GM10266 (cell line): ENCODE data around the gene PITPNM1.

Experiments used
- DNase-seq: peaks from one replicate; pipeline ENCODE4 v3.0.0; 2012; ENCODE audit errors: extremely low spot score
- TF ChIP-seq, protein P1 (sequence below): IDR thresholded peaks from 2 replicates; pipeline ENCODE4 v1.5.1; 2012; ENCODE audit warnings: mild to moderate bottlenecking, low read depth; ENCODE audit not compliant: control insufficient read depth, insufficient read depth; ENCODE audit errors: missing control alignments

Gene PITPNM1

DNA sequence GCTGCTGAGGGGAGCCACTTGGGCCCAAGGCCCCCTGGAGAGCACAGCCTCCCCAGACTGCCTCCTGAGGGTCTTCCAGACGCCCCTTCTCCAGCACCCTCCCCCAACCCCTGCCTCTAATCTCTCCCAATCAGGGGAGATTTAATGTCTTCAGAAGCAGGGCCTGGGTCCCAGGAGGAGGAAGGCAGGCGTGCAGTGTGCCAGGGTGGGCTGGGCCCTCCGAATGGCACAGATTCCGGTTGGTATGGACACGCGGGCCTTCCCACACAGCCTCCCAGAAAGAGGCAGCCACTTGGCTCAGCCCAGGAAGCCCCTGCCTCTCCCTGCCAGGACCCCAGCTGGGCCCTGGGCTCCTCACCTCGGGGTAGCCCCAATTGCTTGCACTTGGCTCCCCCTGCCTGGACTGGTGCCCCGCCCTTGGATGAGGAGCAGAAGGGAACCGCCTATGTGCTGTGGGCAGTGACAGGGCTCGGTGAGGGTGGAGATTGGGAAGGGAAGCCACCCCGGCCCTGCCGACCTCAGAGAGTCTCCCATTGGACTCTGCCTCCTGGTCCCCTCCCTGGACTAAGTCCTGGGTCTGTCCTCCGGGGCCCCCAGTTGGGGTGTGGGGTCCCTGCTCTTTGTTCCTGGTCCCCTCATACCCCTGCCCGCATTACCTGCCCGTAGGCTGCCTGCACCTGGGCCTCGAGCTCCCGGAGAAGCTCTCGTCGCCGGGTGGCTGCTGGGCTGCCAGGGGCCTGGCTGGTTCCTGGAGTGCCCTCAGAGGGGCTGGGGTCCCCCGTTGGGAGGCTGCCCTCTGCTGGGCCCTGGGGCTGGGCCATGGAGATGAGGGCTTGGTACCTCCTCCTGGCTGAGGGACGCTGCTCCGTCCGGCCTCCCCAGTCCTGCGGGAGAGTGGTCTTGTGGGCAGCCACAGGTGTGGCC, 18.7 kb upstream of the PITPNM1 start:
- TF ChIP-seq, protein P1, sequence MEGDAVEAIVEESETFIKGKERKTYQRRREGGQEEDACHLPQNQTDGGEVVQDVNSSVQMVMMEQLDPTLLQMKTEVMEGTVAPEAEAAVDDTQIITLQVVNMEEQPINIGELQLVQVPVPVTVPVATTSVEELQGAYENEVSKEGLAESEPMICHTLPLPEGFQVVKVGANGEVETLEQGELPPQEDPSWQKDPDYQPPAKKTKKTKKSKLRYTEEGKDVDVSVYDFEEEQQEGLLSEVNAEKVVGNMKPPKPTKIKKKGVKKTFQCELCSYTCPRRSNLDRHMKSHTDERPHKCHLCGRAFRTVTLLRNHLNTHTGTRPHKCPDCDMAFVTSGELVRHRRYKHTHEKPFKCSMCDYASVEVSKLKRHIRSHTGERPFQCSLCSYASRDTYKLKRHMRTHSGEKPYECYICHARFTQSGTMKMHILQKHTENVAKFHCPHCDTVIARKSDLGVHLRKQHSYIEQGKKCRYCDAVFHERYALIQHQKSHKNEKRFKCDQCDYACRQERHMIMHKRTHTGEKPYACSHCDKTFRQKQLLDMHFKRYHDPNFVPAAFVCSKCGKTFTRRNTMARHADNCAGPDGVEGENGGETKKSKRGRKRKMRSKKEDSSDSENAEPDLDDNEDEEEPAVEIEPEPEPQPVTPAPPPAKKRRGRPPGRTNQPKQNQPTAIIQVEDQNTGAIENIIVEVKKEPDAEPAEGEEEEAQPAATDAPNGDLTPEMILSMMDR: no peak
- DNase-seq: no peak

DNA sequence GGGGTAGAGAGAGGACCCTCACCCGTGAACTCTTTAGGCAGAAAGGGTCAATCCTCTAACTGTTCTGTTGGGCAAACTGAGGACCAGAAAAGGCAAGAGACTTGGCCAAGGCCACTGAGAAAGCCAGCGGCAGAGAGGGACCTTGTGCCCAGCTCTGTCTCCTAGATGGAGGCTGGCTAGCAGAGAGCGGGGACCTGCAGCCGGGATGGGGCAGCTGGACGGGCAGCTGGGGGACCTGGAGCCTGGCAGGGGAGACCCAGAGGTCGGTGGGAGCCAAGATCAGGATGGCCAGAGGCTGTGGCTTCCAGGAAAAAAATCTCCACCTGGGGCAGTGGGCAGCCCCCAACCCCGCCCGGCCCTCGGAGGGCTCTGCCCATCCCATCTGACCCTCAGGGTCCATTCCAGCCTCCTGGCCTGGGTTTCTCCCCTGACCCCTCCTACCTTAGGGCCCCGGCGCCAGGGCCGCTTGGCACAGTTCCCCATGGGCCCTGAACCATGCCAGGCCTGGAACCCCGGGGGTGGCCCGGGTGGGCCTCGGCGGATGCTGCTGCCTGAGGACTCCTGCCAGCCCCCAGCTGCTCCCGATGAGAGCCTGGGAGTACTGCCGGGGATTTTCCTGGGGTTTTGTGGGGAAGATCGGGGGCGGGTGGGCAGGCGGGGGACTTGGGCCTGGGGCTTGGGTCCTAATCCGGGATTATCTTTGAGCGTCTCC, 17.8 kb upstream of the PITPNM1 start, which contains the start of gene CABP2:
CABP2 (minus strand) TSS at position 603 of the 712 bp plus-strand sequence; CDS start at position 483, 120 bp downstream.
- DNase-seq: no peak
- TF ChIP-seq, protein P1: no peak

DNA sequence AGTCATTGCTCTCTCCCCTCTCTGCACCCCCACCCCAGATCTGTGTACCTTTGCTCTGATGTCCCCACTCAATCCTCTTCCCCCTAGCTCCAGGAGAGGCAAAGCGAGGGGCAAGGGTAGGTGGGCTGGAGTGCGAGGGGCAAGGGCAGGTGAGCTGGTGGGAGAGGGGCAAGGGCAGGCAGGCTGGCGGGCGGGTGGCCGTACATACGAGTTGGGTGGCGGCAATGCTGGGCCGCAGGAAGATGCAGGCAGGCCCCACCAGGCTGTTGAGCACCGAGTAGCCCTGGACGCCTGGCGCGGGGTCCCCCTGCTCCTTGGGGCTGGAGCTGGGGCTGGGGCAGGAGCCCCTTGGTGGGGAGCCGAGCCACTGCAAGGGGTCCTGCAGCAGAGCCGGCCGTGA, 17.2 kb upstream of the PITPNM1 start:
- no peak for DNase-seq
- TF ChIP-seq, protein P1: no peak

DNA sequence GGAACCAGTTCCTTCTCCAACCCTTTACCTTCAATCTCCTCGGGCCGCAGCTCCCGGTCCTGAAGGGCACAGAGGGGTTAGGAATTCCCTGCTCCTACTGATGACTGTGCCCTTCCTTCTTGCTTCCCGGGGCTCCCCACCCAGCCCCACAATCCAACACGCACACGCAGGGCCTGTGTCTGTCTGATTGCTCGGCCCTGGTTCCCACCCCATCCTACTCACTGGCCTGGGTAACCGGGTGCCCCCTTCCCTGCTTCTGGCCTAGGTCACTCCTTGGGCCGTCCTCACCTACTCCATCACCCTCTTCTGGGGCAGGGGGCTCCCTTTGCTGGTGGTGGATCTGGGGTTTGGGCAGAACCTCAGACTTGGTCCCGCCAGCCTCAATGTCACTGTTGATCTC, 16.8 kb upstream of the PITPNM1 start:
- DNase-seq: peak; percentile 15
- TF ChIP-seq, protein P1: no peak

DNA sequence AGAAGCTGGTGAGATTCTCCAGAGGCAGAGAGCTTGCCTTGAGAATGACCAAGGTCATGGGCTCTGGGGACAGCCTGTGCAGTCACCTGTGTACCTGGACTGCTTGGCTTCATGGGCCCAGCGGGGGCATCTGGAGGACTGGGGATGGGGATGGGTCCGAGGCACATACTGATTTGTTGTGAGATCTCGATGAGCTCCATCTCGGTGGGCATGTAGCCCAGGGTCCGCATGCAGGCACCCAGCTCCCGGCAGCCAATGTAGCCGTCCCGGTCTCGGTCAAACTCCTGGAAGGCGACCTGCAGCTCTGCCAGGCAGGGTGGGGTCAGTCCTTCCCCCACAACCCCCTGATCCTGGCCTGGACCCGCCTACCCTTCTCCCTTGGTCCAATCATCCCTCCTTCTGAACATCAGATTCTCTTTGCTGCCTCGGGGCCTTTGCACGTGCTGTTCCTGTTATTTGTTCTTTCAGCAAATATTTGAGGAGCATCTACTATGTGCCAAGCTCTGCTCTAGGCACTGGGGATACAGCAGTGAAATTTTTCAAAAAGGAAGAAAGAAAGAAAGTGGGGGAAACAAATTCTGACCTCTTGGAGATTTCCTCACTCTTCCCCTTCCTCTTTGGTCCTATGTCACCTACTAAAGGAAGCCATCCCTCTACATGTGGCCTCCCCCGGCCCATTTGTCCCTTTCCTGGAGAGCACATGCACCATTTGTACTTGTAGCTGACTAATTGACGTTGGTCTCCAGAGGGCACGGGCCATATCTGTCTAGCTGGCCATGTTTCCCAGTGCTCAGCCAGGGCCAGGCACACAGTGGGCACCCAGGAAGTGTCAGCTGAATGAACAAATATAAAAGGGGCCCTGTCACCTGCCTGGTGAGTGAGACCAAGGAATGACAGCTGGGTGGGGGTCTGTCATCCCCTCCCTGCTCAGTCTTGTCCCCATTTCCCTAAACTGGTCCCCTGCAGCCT, 16.0 kb upstream of the PITPNM1 start:
- TF ChIP-seq, protein P1: no peak
- peak; percentile 15 for DNase-seq

DNA sequence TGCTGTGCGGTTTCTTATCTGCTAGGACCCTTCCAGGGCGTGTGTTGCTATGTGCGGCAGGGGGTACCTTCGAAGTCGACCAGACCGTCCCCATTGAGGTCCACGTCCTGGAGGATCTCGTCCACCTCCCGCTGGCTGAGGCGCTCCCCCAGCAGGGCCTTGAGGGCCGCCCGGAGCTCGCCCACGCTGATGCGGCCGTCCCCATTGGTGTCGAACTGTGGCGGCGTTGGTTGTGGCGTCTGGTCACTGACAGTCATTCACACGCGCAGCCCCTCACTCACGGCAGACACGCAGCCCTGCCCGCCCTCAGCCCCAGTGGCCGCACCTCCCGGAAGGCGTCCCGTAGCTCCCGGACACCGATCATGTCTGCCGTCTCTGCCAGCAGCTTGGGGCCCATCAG, 14.6 kb upstream of the PITPNM1 start:
- TF ChIP-seq, protein P1: no peak
- DNase-seq: peak; percentile 12
